ENCODE data around the gene CNTNAP1. TPM values are rescaled to one million over a fixed set of nuclear protein-coding genes. Genes with fewer than 3 reads are reported as not detected.

Gene CNTNAP1
- total RNA-seq, 2 experiments from 2014 or later = 3.6 to 4.6 TPM

DNA sequence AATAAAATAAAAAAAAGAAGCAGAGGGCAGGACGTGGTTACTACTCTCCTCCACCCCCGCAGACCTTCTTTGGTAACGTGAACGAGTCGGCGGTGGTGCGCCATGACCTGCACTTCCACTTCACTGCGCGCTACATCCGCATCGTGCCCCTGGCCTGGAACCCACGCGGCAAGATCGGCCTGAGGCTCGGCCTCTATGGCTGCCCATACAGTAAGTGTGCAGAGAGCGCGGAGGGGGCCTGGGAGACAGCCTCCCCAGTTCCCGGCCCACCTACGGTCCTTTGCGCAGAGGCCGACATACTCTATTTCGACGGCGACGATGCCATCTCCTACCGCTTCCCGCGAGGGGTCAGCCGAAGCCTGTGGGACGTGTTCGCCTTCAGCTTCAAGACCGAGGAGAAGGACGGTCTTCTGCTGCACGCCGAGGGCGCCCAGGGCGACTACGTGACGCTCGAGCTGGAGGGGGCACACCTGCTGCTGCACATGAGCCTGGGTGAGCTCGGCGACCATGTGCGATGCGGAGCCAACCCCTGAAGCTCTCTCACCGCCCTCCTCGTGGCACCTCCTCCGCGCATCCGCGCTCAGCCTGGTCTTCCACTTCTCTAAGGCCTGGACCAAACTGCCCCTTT, 2.7 kb downstream of the CNTNAP1 start:
- Mint-ChIP-seq H3K4me1 (peaks cover 29% of the 10 kb centered on the region), H3K36me3 (peaks cover 1% of the 10 kb centered on the region), H3K27me3 (peaks cover 39% of the 10 kb centered on the region), H3K4me3 (no peak overlapping the region), H3K9me3 (no peaks in the 10 kb centered on the region), H3K27ac (no peak overlapping the region)
- ATAC-seq (ENCODE audit: low read depth) (no peak), DNase-seq (no peak)
- POLR2A ChIA-PET = interaction anchor here (1.2 kb wide), 1 partner anchor 11 kb away, joined by 3 read pairs; no protein-coding TSS in a partner anchor

DNA sequence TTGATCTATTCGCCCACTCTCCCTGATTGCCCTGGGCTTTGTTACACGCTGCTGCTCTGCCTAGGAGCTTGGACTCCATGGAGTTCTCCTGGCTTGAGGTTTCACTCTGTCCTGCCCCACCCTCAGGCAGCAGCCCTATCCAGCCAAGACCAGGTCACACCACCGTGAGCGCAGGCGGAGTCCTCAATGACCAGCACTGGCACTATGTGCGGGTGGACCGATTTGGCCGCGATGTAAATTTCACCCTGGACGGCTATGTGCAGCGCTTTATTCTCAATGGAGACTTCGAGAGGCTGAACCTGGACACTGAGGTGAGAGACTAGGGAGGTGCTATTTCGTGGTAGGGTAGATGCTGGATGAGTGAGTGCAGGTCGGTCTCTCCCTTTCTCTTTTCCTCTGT, 3.5 kb downstream of the CNTNAP1 start:
- DNase-seq (no peak), ATAC-seq (ENCODE audit: low read depth) (no peak)
- Mint-ChIP-seq H3K4me1 (peaks cover 24% of the 10 kb centered on the region), H3K27ac (no peak overlapping the region), H3K36me3 (peaks cover 1% of the 10 kb centered on the region), H3K27me3 (peaks cover 35% of the 10 kb centered on the region), H3K9me3 (no peaks in the 10 kb centered on the region), H3K4me3 (no peak overlapping the region)
- POLR2A ChIA-PET = interaction anchor here (1.2 kb wide), 1 partner anchor 12 kb away, joined by 3 read pairs; no protein-coding TSS in a partner anchor

DNA sequence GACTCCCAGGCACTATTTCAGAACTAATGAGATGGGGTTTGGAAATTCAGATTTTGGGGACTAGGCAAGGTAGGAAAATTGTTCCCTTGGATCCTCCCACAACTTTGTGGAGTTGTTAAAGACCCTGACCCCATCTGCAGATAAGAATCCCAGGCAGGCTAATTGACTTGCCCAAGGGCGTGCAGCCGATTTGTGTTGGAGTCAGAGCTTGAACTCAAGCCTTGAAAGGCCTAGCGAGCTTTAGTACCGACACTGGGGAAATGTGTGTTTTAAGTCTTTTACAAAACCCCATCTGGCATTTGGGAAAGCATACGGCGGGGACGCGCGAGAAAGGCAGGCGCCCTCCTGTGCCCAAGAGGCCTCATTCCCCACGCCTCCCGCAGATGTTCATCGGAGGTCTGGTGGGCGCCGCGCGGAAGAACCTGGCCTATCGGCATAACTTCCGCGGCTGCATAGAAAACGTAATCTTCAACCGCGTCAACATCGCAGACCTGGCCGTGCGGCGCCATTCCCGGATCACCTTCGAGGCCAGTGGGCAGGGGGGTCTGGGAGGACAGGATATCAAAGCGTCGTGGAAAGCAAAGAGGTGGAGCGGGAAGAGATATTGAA, 4.3 kb downstream of the CNTNAP1 start:
- no peak for ATAC-seq (ENCODE audit: low read depth)
- Mint-ChIP-seq H3K27ac (no peak overlapping the region), H3K9me3 (no peaks in the 10 kb centered on the region), H3K4me3 (no peak overlapping the region), H3K27me3 (peaks cover 30% of the 10 kb centered on the region), H3K4me1 (peaks cover 19% of the 10 kb centered on the region), H3K36me3 (no peaks in the 10 kb centered on the region)
- DNase-seq = no peak
- POLR2A ChIA-PET = interaction anchor here (1.0 kb wide), 1 partner anchor 16 kb away, joined by 3 read pairs; no protein-coding TSS in a partner anchor

DNA sequence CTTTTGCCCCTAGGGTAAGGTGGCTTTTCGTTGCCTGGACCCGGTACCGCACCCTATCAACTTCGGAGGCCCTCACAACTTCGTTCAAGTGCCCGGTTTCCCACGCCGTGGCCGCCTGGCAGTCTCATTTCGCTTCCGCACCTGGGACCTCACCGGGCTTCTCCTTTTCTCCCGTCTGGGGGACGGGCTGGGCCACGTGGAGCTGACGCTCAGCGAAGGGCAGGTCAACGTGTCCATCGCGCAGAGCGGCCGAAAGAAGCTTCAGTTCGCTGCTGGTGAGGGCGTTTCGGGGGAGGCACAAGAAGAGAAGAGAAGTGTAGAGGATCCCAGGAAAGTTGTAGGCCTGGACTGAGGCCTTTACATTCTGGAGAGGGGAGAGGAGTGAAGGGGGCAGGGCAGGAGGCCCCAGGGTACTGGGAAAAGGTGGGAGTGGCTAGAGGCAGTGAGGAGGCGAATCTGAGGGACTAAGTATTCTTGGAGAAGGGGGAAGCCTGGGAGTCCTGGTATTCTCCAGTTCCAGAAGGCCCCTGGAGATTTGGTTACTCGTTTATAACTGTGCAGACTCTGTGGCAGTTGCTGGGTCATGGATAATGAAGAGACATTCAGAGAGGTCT, 5.5 kb downstream of the CNTNAP1 start:
- no peak for DNase-seq
- no peak for ATAC-seq (ENCODE audit: low read depth)
- Mint-ChIP-seq H3K36me3 (no peaks in the 10 kb centered on the region), H3K4me3 (no peak overlapping the region), H3K27me3 (peaks cover 18% of the 10 kb centered on the region), H3K9me3 (no peaks in the 10 kb centered on the region), H3K27ac (no peak overlapping the region), H3K4me1 (peaks cover 9% of the 10 kb centered on the region)
- POLR2A ChIA-PET = interaction anchor here (1.0 kb wide), 1 partner anchor 17 kb away, joined by 3 read pairs; no protein-coding TSS in a partner anchor

DNA sequence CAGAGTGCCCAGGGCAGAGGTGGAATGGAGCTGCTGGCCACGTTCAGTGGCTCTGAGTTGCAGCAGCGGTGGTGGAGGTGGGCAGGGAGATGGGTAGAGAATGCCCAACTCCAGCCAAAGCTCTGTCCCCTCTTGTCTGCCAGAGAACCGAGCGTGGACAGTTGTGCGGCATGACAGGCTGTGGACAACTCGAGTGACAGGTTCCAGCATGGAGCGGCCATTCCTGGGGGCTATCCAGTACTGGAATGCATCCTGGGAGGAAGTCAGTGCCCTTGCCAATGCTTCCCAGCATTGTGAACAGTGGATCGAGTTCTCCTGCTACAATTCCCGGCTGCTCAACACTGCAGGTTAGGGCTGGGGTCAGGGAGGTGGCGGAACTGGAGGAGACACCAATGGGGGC, 8.3 kb downstream of the CNTNAP1 start:
- Mint-ChIP-seq H3K36me3 (no peaks in the 10 kb centered on the region), H3K4me1 (no peaks in the 10 kb centered on the region), H3K27ac (peak overlapping the region; percentile 16), H3K27me3 (peaks cover 2% of the 10 kb centered on the region), H3K9me3 (no peaks in the 10 kb centered on the region), H3K4me3 (no peak overlapping the region)
- POLR2A ChIA-PET = no interaction called here
- ATAC-seq (ENCODE audit: low read depth) = no peak
- DNase-seq = no peak

DNA sequence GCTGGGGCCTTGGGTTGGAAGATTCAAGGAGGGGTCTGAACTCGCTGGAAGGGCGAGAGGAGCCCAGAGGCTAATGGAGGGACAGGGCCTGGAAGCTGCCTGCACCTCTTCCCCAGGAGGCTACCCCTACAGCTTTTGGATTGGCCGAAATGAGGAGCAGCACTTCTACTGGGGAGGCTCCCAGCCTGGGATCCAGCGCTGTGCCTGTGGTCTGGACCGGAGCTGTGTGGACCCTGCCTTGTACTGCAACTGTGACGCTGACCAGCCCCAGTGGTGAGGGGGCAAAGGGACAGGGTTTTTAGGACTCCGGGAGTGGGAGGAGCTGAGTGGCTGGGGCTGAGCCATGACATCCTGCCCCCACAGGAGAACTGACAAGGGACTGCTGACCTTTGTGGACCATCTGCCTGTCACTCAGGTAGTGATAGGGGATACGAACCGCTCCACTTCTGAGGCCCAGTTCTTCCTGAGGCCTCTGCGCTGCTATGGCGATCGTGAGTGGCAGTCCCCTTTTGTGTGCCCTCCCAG, 8.8 kb downstream of the CNTNAP1 start:
- H3K4me3 Mint-ChIP-seq = no peak overlapping the region
- H3K4me1 Mint-ChIP-seq = no peaks in the 10 kb centered on the region
- DNase-seq (no peak), ATAC-seq (ENCODE audit: low read depth) (no peak)
- peak overlapping the region; percentile 16 for H3K27ac Mint-ChIP-seq
- H3K27me3 Mint-ChIP-seq = peaks cover 2% of the 10 kb centered on the region
- no peaks in the 10 kb centered on the region for H3K9me3 Mint-ChIP-seq
- no peaks in the 10 kb centered on the region for H3K36me3 Mint-ChIP-seq
- POLR2A ChIA-PET = no interaction called here

DNA sequence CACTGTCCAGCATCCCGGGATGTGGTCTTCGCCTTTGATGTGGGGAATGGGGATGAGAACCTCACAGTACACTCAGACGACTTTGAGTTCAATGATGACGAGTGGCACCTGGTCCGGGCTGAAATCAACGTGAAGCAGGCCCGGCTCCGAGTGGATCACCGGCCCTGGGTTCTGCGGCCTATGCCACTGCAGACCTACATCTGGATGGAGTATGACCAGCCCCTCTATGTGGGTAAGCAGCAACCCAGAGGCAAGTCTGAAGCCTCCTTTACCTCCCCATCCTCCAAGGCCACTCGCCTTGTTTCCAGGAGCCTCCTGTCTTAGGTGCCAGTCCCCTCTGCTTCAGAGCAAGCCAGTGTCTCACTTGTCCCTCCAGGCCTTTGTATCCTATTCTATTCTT, 10.2 kb downstream of the CNTNAP1 start:
- POLR2A ChIA-PET = no interaction called here
- no peaks in the 10 kb centered on the region for H3K9me3 Mint-ChIP-seq
- H3K27ac Mint-ChIP-seq = no peak overlapping the region
- peaks cover 2% of the 10 kb centered on the region for H3K27me3 Mint-ChIP-seq
- no peak for ATAC-seq (ENCODE audit: low read depth)
- H3K36me3 Mint-ChIP-seq = no peaks in the 10 kb centered on the region
- H3K4me3 Mint-ChIP-seq = no peak overlapping the region
- H3K4me1 Mint-ChIP-seq = no peaks in the 10 kb centered on the region
- DNase-seq = no peak

DNA sequence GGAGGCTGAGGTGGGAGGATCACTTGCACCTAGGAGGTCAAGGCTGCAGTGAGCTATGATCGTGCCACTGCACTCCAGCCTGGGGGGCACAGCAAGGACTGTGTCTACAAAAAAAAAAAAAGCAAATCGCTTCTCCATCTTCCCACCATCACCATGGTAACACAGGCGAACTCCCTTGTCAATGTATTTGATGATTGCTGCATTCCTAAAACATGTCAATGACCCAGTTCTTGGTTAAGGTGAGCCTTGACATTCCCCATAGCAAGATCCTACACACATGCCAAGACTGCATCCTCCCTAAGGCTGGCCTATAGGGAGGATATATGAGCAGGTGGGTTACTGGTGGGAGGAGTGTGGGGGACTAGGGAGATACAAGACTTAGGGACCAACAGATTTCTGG, 12.2 kb downstream of the CNTNAP1 start:
- H3K27me3 Mint-ChIP-seq = peaks cover 2% of the 10 kb centered on the region
- DNase-seq = no peak

DNA sequence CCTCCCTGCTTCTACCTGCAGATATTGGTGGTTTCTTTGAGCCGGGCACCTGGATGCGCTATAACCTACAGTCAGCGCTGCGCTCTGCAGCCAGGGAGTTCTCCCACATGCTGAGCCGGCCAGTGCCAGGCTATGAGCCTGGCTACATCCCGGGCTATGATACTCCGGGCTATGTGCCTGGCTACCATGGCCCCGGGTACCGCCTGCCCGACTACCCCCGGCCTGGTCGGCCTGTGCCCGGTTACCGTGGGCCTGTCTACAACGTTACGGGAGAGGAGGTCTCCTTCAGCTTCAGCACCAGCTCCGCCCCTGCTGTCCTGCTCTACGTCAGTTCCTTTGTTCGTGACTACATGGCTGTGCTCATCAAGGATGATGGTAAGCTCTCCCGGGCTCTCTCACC, 13.2 kb downstream of the CNTNAP1 start:
- POLR2A ChIA-PET = no interaction called here
- ATAC-seq (ENCODE audit: low read depth) (no peak), DNase-seq (no peak)
- H3K9me3 Mint-ChIP-seq = no peaks in the 10 kb centered on the region
- H3K27me3 Mint-ChIP-seq = peaks cover 2% of the 10 kb centered on the region
- no peak overlapping the region for H3K27ac Mint-ChIP-seq
- peaks cover 2% of the 10 kb centered on the region for H3K36me3 Mint-ChIP-seq
- no peak overlapping the region for H3K4me3 Mint-ChIP-seq
- H3K4me1 Mint-ChIP-seq = no peaks in the 10 kb centered on the region

More for the DNA sequence above, 12.2 kb downstream of the CNTNAP1 start:
- no peak for ATAC-seq (ENCODE audit: low read depth)
- no peak overlapping the region for H3K4me3 Mint-ChIP-seq
- H3K4me1 Mint-ChIP-seq = no peaks in the 10 kb centered on the region
- POLR2A ChIA-PET = no interaction called here
- no peaks in the 10 kb centered on the region for H3K9me3 Mint-ChIP-seq
- peaks cover 2% of the 10 kb centered on the region for H3K36me3 Mint-ChIP-seq
- H3K27ac Mint-ChIP-seq = no peak overlapping the region

DNA sequence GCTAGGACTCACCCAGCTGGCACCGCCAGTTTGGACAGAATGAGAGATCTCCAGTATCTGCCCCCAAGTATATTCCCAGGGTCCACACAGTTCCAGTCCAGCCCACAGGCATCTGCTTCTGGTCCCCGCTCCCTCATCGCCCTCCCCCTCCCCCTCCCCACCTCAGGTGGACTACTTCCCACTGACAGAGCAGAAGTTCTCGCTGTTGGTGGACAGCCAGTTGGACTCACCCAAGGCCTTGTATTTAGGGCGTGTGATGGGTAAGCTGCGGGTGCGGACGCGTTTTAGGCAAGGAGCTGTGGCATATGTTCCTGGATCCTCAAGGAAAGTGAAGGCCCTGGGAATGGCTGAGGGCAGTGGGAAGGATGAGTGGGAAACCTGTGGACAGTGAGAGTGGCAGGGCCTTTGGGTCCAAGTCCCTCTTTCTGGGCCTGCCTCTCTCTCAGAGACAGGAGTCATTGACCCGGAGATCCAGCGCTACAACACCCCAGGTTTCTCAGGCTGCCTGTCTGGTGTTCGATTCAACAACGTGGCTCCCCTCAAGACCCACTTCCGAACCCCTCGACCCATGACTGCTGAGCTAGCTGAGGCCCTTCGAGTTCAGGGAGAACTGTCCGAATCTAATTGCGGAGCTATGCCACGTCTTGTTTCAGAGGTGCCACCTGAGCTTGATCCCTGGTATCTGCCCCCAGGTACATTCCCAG, 14.9 kb downstream of the CNTNAP1 start:
- Mint-ChIP-seq H3K27me3 (peaks cover 2% of the 10 kb centered on the region), H3K4me3 (no peak overlapping the region), H3K4me1 (no peaks in the 10 kb centered on the region), H3K27ac (no peak overlapping the region), H3K36me3 (peaks cover 6% of the 10 kb centered on the region), H3K9me3 (no peaks in the 10 kb centered on the region)
- POLR2A ChIA-PET = no interaction called here
- DNase-seq (no peak), ATAC-seq (ENCODE audit: low read depth) (no peak)

DNA sequence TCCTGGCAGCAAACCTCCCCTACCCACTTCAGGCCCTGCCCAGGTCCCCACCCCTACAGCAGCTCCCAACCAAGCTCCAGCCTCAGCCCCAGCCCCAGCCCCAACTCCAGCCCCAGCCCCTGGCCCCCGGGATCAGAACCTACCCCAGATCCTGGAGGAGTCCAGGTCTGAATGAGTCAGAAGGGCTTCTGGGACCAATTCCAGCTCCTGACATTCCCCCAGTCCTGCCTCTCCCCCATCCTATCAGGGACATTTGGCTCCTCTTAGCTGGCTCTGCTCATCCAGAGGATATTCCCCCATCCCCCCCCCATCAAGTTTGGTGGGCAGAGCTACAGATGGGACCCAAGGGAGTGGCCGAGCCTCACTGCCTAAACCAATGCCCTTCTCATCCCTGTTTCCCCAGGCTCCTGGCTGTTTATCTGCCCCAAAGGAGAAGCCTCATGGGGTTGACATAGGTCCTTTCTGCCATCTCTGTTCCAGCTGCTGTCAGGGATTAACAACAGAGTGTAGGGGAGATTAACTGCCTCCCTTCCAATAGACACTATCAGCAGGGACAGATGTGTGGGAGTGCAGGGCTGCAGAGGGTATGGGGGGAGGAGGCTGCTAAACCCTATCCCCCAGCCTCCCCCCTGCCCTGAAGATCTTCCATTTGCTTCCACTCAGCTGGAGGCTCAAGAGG, 16.5 kb downstream of the CNTNAP1 start:
- no peak overlapping the region for H3K27ac Mint-ChIP-seq
- H3K27me3 Mint-ChIP-seq = no peaks in the 10 kb centered on the region
- no peaks in the 10 kb centered on the region for H3K4me1 Mint-ChIP-seq
- H3K4me3 Mint-ChIP-seq = no peak overlapping the region
- H3K9me3 Mint-ChIP-seq = no peaks in the 10 kb centered on the region
- peaks cover 18% of the 10 kb centered on the region for H3K36me3 Mint-ChIP-seq
- DNase-seq (no peak), ATAC-seq (ENCODE audit: low read depth) (no peak)
- POLR2A ChIA-PET = interaction anchor here (0.9 kb wide), 1 partner anchor 28 kb away, joined by 3 read pairs; no protein-coding TSS in a partner anchor

DNA sequence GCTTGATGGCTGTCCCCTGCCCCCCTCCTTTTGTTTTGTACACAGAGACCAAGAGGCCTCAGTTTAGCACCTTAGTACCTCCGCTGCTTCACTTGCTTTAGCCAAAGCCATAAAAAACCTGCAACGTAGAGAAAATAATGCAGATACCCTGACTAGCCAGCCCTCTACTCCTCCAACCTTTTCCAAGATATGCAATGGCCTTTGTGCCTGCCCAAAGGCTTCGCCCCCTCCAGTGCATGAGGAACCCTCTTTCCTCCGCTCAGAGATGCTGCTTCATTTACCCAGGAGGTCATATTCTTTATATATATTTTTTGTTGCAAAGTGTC, 17.0 kb downstream of the CNTNAP1 start:
- DNase-seq (no peak), ATAC-seq (ENCODE audit: low read depth) (no peak)
- H3K36me3 Mint-ChIP-seq = peaks cover 22% of the 10 kb centered on the region
- POLR2A ChIA-PET = interaction anchor here (1.0 kb wide), 1 partner anchor 16 kb away, joined by 3 read pairs; no protein-coding TSS in a partner anchor
- no peak overlapping the region for H3K4me3 Mint-ChIP-seq
- peaks cover under 1% of the 10 kb centered on the region for H3K4me1 Mint-ChIP-seq
- H3K27ac Mint-ChIP-seq = no peak overlapping the region
- no peaks in the 10 kb centered on the region for H3K27me3 Mint-ChIP-seq
- H3K9me3 Mint-ChIP-seq = no peaks in the 10 kb centered on the region

Measured in activated naive CD8-positive, alpha-beta T cell treated with anti-CD3 and anti-CD28 coated beads, Interleukin-2, amount 10 ng/mL, durations not matched to agents 7 days and 5 days (primary cell).